ENCODE data around the gene FGGY.
"Not testable (repeated sequence)": the region's sequence is repeated elsewhere in the genome, so short reads cannot be mapped to it uniquely, and the experiment has no call there.

The FGGY gene

GRCh38 chr1:59494145-59494833 is 197.4 kb downstream of the FGGY start:
- DNase-seq (ENCODE audit: low read depth, low spot score), result no peak
- in situ Hi-C loops (cut with HindIII; ENCODE audit: low sequenced_read_pairs), result no loop called here
- TF ChIP-seq CTCF (IDR thresholded peaks at IDR 0.05; ENCODE audit: low read depth, low read length), result no peak
- H3K4me3 ChIP-seq (ENCODE audit: low read depth, low read length), result no peak overlapping the region

DNA sequence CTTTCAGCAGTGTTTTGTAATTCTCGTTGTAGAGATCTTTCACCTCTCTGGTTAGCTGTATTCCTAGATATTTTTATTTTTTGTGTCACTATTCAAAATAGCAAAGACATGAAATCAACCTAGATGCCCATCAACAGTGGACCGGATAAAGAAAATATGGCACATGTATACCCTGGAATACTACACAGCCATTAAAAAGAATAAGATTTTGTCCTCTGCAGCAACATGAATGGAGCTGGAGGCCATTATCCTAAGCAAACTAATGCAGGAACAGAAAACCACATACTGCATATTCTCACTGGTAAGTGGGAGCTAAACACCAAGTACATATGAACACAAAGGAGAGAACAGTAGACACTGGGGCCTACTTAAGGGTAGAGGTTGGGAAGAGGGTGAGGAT is 199.3 kb downstream of the FGGY start:
- in situ Hi-C loops (cut with HindIII; ENCODE audit: low sequenced_read_pairs); DNase-seq (ENCODE audit: low read depth, low spot score); H3K4me3 ChIP-seq (ENCODE audit: low read depth, low read length): not testable (repeated sequence)

DNA sequence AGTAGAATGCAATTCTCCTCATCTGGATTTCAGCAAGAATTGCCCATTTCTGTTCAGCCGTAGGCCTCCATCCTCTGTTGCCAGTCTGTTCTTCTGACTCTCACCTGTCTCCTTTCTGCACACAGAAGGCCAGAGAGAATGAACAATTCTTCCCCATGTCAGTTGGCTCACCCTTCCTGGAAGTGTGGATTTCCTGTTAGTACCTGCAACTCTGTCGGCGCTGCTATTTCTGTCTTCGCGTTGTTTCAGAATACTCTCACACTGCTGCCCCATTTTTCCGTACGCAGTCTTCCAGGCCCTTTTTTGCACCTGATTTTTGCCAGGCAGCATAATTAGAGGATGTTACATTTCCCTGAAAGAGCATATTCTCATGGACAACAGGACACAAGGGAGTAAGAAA is 200.7 kb downstream of the FGGY start:
- in situ Hi-C loops (cut with HindIII; ENCODE audit: low sequenced_read_pairs), result no loop called here
- no peak for DNase-seq (ENCODE audit: low read depth, low spot score)
- TF ChIP-seq CTCF (IDR thresholded peaks at IDR 0.05; ENCODE audit: low read depth, low read length), result no peak
- H3K4me3 ChIP-seq (ENCODE audit: low read depth, low read length), result no peak overlapping the region

- in situ Hi-C loops (cut with HindIII; ENCODE audit: low sequenced_read_pairs), result no loop called here
- no peak overlapping the region for H3K4me3 ChIP-seq (ENCODE audit: low read depth, low read length)
- no peak for TF ChIP-seq CTCF (IDR thresholded peaks at IDR 0.05; ENCODE audit: low read depth, low read length)
- DNase-seq (ENCODE audit: low read depth, low spot score), result peak; percentile 42
Measured at GRCh38 chr1:59498640-59499039, 201.7 kb downstream of the FGGY start.

GRCh38 chr1:59499273-59499942 is 202.5 kb downstream of the FGGY start:
- in situ Hi-C loops (cut with HindIII; ENCODE audit: low sequenced_read_pairs), result no loop called here
- DNase-seq (ENCODE audit: low read depth, low spot score), result peak; percentile 37
- TF ChIP-seq CTCF (IDR thresholded peaks at IDR 0.05; ENCODE audit: low read depth, low read length), result no peak
- H3K4me3 ChIP-seq (ENCODE audit: low read depth, low read length), result no peak overlapping the region

DNA sequence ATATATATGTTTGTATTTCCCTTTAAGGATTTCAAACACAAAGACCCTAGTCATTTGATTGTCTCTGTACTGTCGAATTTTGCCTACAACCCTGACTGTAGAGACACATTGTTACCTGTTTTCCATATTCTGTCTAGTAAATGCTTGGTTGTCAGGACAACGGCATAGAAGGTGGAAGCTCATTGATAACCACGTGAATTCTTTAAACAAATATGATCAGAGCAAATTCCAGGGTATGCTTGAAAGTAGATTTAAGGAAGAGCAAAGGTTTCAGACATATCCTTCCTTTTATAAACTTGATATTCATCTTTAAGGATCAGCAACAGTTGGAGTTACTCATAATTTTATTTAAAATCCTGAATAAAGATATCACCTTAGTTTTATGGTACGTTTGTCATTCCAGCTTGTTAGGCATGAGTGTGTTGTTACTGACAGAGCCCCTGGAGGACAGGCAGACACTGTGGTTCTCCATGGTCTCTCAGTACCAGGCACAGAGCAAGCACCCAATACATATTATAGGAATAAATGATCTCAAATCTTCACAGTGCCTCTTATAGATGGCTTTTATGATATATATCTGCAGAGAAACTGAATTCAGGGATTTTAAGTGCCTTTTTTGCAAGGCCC is 203.2 kb downstream of the FGGY start:
- TF ChIP-seq CTCF (IDR thresholded peaks at IDR 0.05; ENCODE audit: low read depth, low read length), result no peak
- H3K4me3 ChIP-seq (ENCODE audit: low read depth, low read length), result no peak overlapping the region
- DNase-seq (ENCODE audit: low read depth, low spot score), result no peak
- in situ Hi-C loops (cut with HindIII; ENCODE audit: low sequenced_read_pairs), result no loop called here
